GM19239 (cell line): ENCODE data around the gene CCNL2.
"Not testable (repeated sequence)": the region's sequence is repeated elsewhere in the genome, so short reads cannot be mapped to it uniquely, and the experiment has no call there.

ENCODE experiments used
- DNase-seq: peaks from one replicate; pipeline ENCODE4 v3.0.0; 2011; ENCODE audit warnings: low spot score; ENCODE audit not compliant: insufficient read length
- FAIRE-seq: peaks from 2 replicates; lab custom pipeline; 2011; peaks lifted over from hg19 to GRCh38; lab: Jason Lieb, UNC

CCNL2 gene

GRCh38 chr1:1402072-1402900 is 3.2 kb upstream of the CCNL2 start:
- DNase-seq (no peak), FAIRE-seq (no peak)

GRCh38 chr1:1401457-1402010 is 2.4 kb upstream of the CCNL2 start:
- FAIRE-seq (no peak), DNase-seq (no peak)

- DNase-seq (no peak), FAIRE-seq (no peak)
Measured at GRCh38 chr1:1400576-1401456, 1.7 kb upstream of the CCNL2 start.

GRCh38 chr1:1399872-1400575 is 889 bp upstream of the CCNL2 start:
- no peak for FAIRE-seq
- no peak for DNase-seq

GRCh38 chr1:1398677-1399186 is 403 bp downstream of the CCNL2 start:
- no peak for DNase-seq
- no peak for FAIRE-seq

GRCh38 chr1:1397839-1398523 is 1.2 kb downstream of the CCNL2 start:
- no peak for DNase-seq
- FAIRE-seq = no peak

- no peak for DNase-seq
- FAIRE-seq = no peak
Measured at GRCh38 chr1:1395166-1395565, 4.0 kb downstream of the CCNL2 start.

GRCh38 chr1:1394116-1394515 is 5.0 kb downstream of the CCNL2 start:
- FAIRE-seq (no peak), DNase-seq (no peak)

- DNase-seq (no peak), FAIRE-seq (no peak)
Measured at GRCh38 chr1:1393428-1393827, 5.7 kb downstream of the CCNL2 start.

GRCh38 chr1:1393014-1393413 is 6.1 kb downstream of the CCNL2 start:
- FAIRE-seq (no peak), DNase-seq (no peak)

GRCh38 chr1:1391225-1391624 is 7.9 kb downstream of the CCNL2 start:
- no peak for FAIRE-seq
- DNase-seq = no peak

- DNase-seq (no peak), FAIRE-seq (no peak)
Measured at GRCh38 chr1:1390675-1391074, 8.5 kb downstream of the CCNL2 start.

- no peak for DNase-seq
- no peak for FAIRE-seq
Measured at GRCh38 chr1:1388078-1388472, 11.1 kb downstream of the CCNL2 start.

- FAIRE-seq = no peak
Measured at GRCh38 chr1:1387098-1388077, 11.7 kb downstream of the CCNL2 start.

GRCh38 chr1:1385931-1386330 is 13.2 kb downstream of the CCNL2 start:
- FAIRE-seq = no peak
- no peak for DNase-seq

More at GRCh38 chr1:1387098-1388077, 11.7 kb downstream of the CCNL2 start:
- no peak for DNase-seq

GRCh38 chr1:1385339-1385738 is 13.8 kb downstream of the CCNL2 start:
- DNase-seq, FAIRE-seq: not testable (repeated sequence)

- DNase-seq (no peak), FAIRE-seq (no peak)
Measured at GRCh38 chr1:1381294-1381693, 17.8 kb downstream of the CCNL2 start.

GRCh38 chr1:1380860-1381259 is 18.3 kb downstream of the CCNL2 start:
- DNase-seq = no peak
- FAIRE-seq = no peak
